DND-41 (cell line): ENCODE data around the gene ZSWIM8.

Experiments used
- ATAC-seq: fragments of 200-7000 bp; cut with Tn5 transposase; 3 replicates; pipeline ENCODE4 v1.9.1; 2021; ENCODE audit warnings: low read depth; ENCODE audit not compliant: insufficient read depth
- DNase-seq: peaks from one replicate; pipeline ENCODE4 v3.0.0-alpha.2; 2020
- H2AFZ ChIP-seq: 2 replicates; pipeline ENCODE4 v1.6.0; 2012; ENCODE audit warnings: low read depth, low read length
- H3K27ac ChIP-seq: 2 replicates; pipeline ENCODE4 v1.5.1; 2012; ENCODE audit warnings: low read length, inconsistent platforms
- H3K27me3 ChIP-seq: fragments of 200-600 bp; sonication (generic); 2 replicates; pipeline ENCODE4 v1.6.0; 2012; ENCODE audit warnings: low read length, mild to moderate bottlenecking, inconsistent platforms; ENCODE audit not compliant: insufficient read depth, poor library complexity
- H3K36me3 ChIP-seq: 2 replicates; pipeline ENCODE4 v1.5.1; 2012; ENCODE audit warnings: low read length, inconsistent platforms; ENCODE audit not compliant: insufficient read depth
- H3K4me1 ChIP-seq: 2 replicates; pipeline ENCODE4 v1.5.1; 2012; ENCODE audit warnings: mild to moderate bottlenecking, low read length; ENCODE audit not compliant: insufficient read depth
- H3K4me2 ChIP-seq: 2 replicates; pipeline ENCODE4 v1.6.0; 2012; ENCODE audit warnings: mild to moderate bottlenecking, moderate library complexity, low read length, inconsistent platforms; ENCODE audit not compliant: insufficient read depth
- H3K4me3 ChIP-seq, 2 experiments: fragments of 200-600 bp in 1 of 2; shearing (Covaris generic) in 1 of 2; 2 replicates each; pipeline ENCODE4 v1.5.1; 2012 to 2016; ENCODE audit warnings: inconsistent platforms in 2 of 2, low read length in 2 of 2, mild to moderate bottlenecking in 2 of 2, low read depth in 1 of 2, moderate library complexity in 1 of 2
- H3K79me2 ChIP-seq: 2 replicates; pipeline ENCODE4 v1.6.0; 2012; ENCODE audit warnings: low read length, inconsistent platforms; ENCODE audit not compliant: insufficient read depth
- H3K9ac ChIP-seq: 2 replicates; pipeline ENCODE4 v1.6.0; 2012; ENCODE audit warnings: low read depth, mild to moderate bottlenecking, inconsistent platforms, low read length, moderate library complexity
- H3K9me3 ChIP-seq: 2 replicates; pipeline ENCODE4 v1.5.1; 2012; ENCODE audit warnings: low read length, moderate library complexity, mild to moderate bottlenecking, inconsistent platforms; ENCODE audit not compliant: insufficient read depth, severe bottlenecking
- H4K20me1 ChIP-seq: 2 replicates; pipeline ENCODE4 v1.6.0; 2012; ENCODE audit warnings: low read length; ENCODE audit not compliant: insufficient read depth
- EZH2 ChIP-seq: IDR thresholded peaks from 3 replicates; pipeline ENCODE4 v1.6.1; 2012; ENCODE audit warnings: borderline replicate concordance, low read depth, mild to moderate bottlenecking, moderate library complexity, low read length, inconsistent platforms; ENCODE audit not compliant: severe bottlenecking
- TF ChIP-seq, protein P1 (sequence below): IDR thresholded peaks from 2 replicates; pipeline ENCODE4 v1.5.1; 2012; ENCODE audit warnings: borderline replicate concordance, low read length, moderate library complexity, mild to moderate bottlenecking; ENCODE audit not compliant: poor library complexity, severe bottlenecking; ENCODE audit errors: extremely low read depth

ZSWIM8 gene

DNA sequence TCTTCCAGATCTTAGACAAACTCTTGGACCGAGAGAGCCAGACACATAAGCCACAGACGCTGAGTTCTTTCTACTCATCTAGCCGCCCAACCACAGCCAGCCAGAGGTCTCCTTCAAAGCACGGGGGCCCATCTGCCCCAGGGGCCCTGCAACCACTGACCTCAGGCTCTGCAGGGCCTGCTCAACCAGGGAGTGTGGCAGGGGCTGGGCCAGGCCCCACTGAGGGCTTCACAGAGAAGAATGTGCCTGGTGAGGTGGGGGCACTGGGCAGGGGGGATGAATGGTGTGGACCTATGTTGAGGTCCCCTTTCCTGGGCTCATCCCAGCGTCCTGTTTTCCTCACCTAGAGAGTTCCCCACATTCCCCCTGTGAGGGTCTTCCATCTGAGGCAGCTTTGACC, 11.4 kb downstream of the ZSWIM8 start:
- no peak overlapping the region for H3K9ac ChIP-seq
- H3K27ac ChIP-seq: no peak overlapping the region
- no peaks in the 10 kb centered on the region for H3K79me2 ChIP-seq
- no peak overlapping the region for H3K4me2 ChIP-seq
- ATAC-seq: no peak
- H3K36me3 ChIP-seq: peaks cover 90% of the 10 kb centered on the region
- H2AFZ ChIP-seq: no peak overlapping the region
- H3K4me3 ChIP-seq: no peak overlapping the region
- peaks cover 6% of the 10 kb centered on the region for H4K20me1 ChIP-seq
- no peak for DNase-seq
- H3K4me1 ChIP-seq: no peaks in the 10 kb centered on the region
- H3K9me3 ChIP-seq: no peaks in the 10 kb centered on the region
- no peaks in the 10 kb centered on the region for H3K27me3 ChIP-seq
- no peak for TF ChIP-seq EZH2
- TF ChIP-seq, protein P1, sequence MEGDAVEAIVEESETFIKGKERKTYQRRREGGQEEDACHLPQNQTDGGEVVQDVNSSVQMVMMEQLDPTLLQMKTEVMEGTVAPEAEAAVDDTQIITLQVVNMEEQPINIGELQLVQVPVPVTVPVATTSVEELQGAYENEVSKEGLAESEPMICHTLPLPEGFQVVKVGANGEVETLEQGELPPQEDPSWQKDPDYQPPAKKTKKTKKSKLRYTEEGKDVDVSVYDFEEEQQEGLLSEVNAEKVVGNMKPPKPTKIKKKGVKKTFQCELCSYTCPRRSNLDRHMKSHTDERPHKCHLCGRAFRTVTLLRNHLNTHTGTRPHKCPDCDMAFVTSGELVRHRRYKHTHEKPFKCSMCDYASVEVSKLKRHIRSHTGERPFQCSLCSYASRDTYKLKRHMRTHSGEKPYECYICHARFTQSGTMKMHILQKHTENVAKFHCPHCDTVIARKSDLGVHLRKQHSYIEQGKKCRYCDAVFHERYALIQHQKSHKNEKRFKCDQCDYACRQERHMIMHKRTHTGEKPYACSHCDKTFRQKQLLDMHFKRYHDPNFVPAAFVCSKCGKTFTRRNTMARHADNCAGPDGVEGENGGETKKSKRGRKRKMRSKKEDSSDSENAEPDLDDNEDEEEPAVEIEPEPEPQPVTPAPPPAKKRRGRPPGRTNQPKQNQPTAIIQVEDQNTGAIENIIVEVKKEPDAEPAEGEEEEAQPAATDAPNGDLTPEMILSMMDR: no peak

DNA sequence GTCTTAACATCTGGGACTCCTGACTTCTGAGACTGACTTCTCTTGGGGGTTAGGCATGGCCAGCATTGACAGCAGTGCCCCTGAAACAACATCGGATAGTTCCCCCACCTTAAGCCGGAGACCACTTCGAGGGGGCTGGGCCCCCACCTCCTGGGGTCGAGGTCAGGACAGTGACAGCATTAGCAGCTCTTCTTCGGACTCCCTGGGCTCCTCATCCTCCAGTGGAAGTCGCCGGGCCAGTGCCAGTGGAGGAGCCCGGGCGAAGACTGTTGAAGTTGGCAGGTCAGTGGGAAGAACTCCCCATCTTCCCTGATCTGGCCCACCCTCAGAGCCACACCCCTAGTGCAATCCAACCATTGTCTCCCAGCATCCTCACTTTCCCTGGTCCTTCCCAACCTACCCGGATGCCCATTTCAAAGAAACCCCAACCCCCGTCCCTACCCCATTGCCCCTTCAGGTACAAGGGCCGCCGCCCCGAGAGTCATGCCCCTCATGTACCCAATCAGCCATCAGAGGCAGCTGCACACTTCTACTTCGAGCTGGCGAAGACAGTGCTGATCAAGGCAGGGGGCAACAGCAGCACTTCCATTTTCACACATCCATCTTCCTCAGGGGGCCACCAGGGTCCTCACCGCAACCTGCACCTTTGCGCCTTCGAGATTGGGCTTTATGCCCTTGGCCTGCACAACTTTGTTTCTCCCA, 12.1 kb downstream of the ZSWIM8 start:
- DNase-seq (no peak), ATAC-seq (no peak)
- Histone ChIP-seq H3K9ac (no peak overlapping the region), H3K4me2 (no peak overlapping the region), H3K79me2 (no peaks in the 10 kb centered on the region), H3K4me1 (no peaks in the 10 kb centered on the region), H2AFZ (no peak overlapping the region), H3K27ac (no peak overlapping the region), H3K4me3 (no peak overlapping the region), H3K9me3 (no peaks in the 10 kb centered on the region), H4K20me1 (peaks cover 6% of the 10 kb centered on the region), H3K36me3 (peaks cover 90% of the 10 kb centered on the region), H3K27me3 (no peaks in the 10 kb centered on the region)
- TF ChIP-seq, protein P1: no peak
- no peak for TF ChIP-seq EZH2

DNA sequence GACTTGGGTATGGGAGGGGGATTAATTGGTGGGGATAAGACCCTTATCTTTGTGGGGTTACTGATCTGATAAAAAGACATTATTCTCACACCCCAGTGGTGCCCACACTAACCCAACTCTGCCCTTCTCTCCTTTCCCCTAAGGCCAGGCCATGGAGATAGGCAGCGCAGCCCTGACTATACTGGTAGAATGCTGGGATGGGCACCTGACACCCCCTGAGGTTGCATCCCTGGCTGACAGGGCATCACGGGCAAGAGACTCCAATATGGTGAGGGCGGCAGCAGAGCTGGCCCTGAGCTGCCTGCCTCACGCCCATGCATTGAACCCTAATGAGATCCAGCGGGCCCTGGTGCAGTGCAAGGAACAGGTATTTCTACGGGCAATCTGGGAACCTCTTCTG, 12.7 kb downstream of the ZSWIM8 start:
- ATAC-seq: no peak
- Histone ChIP-seq H3K36me3 (peaks cover 90% of the 10 kb centered on the region), H3K27ac (no peak overlapping the region), H3K9ac (no peak overlapping the region), H2AFZ (no peak overlapping the region), H3K4me2 (no peak overlapping the region), H3K79me2 (no peaks in the 10 kb centered on the region), H3K4me3 (no peak overlapping the region), H3K4me1 (no peaks in the 10 kb centered on the region), H4K20me1 (peaks cover 10% of the 10 kb centered on the region), H3K27me3 (no peaks in the 10 kb centered on the region), H3K9me3 (no peaks in the 10 kb centered on the region)
- TF ChIP-seq, protein P1: no peak
- TF ChIP-seq EZH2: no peak
- DNase-seq: no peak
